NCI-H1436 treated with DMSO at 0.1 percent for 48 hours (cell line): ENCODE data around the gene TSHZ2.
"Not testable (repeated sequence)": the region's sequence is repeated elsewhere in the genome, so short reads cannot be mapped to it uniquely, and the experiment has no call there.

ENCODE experiments used
- DNase-seq: peaks from one replicate; lab custom pipeline; 2025; lab: John Stamatoyannopoulos, UW

Gene TSHZ2

DNA sequence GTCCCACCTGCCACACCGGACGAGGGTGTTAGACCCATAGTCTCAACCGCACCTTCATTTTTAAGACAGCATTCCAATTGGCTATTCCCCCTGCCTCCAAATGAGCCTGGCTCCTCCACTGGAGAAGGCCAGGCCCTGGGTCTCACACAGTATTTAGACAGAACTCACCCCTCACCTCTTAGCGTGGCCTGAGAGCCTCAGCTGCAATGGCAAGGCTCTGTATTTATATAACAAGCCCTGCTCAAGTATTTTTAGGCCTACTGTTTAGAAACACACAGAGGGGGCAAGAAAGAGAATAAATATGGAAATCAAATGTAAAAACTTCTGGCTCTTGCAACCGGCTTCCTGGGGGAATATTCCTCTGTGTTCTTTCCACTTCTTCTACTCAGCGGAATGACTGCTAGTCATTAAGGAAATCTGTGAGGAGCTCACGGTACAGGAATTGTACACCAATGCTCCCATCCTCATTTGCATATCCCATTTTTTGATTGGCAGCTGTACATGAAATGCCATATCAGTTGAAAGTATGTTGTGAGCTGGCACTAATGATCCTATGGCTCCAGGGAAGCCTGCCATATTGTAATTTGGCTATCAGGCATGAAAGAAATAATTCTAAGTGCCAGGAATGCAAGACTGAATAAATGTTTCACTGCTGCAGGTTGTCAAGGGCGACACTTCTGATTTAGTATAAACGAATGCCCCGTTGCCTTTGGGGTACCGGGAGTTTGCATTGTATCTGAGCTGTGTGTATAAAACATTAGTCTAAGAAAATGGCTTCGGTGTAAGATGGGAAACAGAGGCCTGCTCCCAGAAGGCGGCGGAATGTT, 414.0 kb downstream of the TSHZ2 start:
- DNase-seq: no peak

DNA sequence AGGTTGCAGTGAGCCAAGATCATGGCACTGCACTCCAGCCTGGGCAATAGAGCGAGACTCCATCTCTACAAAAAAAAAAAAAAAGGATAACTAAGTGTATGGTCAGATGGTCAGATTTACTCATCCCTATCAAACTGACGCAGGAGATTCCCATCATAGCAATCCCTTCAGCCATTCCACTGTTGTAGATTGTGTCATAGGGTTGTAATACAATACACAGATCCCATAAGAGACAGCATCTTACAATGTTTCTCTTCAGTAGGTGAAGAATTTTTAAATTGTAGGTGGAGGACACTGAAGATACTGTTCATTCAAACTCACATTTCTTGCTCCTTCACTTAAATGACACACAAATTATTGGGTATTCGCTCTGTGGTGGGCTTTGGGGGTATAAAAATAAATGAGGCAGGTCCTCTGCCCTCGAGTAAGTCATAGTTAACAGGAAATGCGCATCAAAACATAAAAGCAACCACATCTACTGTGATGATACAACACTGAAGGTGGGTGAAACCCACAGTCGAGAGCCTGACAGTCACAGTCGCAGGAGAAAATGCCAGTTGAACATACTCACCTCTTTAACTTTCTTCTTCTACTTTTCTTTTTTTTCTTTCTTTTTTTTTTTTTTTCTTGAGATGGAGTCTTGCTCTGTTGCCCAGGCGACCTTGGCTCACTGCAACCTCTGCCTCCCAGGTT, 416.0 kb downstream of the TSHZ2 start:
- DNase-seq: no peak

DNA sequence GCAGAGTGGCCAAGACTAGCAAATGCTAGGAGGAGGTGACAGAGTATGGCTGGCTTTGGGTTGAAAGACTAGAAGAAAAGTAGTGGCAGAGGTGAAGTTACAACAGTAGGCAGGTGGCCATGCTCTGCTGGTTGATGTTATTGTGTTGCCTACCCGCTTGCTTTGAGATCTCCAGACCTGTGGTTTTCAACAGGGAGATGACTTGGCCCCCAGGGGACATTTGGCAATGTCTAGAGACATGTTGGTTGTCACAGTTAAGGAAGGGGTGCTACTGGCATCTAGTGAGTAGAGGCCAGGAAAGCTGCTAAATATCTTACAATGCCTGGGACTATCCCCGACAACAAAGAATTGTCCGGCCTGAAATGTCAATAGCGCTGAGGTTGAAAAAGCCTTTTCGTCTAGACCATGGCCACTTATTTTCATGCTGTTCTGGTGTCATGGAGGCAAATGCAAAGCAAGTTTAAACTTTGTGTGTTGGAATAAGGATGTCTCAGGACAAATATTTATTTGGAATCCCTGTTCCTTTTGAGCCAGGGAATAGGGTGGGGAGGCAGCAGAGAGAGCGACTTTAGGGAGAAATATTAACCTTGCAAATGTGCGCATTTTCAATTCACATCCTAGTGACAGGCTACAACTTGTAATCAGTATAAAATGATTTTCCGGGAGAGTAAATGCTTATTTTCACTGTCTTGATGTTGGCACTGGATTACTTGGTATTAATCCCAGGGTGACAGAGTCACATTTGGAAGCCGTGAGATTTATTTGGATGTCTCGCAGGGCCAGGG, 417.6 kb downstream of the TSHZ2 start:
- no peak for DNase-seq

DNA sequence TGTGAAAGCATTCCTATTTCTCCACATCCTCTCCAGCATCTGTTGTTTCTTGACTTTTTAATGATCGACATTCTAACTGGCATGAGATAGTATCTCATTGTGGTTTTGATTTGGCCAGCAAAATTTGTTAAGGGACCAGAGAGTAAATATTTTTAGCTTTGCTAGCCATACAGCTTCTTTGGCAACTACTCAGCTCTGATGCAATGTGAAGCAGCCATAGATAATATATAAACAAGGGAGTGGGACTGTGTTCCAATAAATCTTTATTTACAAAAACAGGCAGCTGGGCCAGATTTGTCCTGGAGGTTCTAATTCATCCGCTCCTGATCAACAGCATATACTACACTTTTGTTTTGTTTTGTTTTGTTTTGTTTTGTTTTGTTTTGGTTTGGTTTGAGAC, 418.6 kb downstream of the TSHZ2 start:
- no peak for DNase-seq

DNA sequence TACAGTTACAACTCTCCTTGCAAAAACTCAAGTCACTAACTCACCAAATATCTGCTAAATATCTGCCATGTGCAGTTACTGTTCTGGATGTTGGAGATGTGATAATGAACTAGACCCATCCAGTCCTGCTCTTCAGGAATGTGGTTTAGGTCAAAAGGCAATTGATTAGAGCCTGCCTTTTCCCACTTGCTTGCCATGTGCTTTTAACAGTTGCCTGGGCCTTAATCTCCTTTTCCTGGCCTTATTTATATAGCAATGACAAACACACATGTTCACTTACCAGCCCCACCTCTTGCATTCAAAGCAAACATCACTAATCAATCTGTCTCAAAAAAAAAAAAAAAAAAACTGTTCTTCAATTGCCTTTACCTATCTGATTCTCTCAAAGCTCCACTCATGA, 422.3 kb downstream of the TSHZ2 start:
- no peak for DNase-seq

DNA sequence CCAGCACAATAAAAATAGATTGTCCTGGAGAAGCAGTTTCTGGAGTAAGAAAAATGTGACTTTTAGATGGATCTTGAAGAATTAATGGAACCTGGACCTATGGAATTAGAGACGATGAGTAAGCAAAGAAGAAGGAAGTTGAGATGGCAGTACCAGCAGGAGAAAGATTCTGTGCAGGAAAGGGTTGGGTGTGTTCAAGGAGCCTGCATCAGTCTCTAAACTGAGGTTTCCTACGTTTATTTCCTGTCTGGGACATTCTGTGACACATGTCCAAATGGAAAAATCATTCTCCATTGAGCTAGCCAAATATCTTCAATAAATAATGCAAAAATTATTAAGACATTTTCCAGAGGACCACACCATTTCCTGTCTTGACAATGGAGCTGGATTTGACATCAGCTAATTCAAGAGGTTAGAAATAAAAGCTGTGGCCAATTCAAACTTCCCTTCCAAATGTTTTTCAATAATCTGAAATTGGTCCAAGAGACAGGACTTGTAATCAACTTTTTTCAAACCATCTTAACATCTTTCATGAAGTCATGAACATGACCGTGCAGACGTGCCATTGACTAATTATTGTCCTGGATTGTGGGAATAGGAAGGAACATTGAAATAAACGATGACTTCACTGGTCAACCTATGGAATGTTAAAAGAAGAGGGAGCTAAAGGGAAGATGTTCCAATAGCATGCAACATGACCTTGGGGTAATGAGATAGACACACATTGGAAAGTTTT, 423.2 kb downstream of the TSHZ2 start:
- DNase-seq: no peak

DNA sequence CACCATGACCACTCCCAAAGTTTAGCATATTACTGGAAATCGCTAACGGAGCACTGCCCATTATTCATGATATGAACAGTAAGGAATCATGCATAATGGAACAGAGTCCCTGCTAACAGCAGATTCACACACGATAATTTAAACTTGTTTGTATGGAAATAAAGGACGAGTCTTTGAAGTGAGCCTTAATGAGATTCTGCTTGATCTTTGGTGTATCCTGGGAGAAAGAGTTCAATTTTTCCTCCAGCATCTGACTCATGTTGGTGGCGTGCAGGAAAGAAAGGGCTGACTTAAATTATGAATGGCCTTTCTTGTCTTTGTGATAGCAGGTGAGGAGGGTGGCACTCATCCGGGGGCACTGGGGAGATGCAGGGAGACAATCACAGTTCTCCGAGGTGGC, 426.9 kb downstream of the TSHZ2 start:
- DNase-seq: no peak

DNA sequence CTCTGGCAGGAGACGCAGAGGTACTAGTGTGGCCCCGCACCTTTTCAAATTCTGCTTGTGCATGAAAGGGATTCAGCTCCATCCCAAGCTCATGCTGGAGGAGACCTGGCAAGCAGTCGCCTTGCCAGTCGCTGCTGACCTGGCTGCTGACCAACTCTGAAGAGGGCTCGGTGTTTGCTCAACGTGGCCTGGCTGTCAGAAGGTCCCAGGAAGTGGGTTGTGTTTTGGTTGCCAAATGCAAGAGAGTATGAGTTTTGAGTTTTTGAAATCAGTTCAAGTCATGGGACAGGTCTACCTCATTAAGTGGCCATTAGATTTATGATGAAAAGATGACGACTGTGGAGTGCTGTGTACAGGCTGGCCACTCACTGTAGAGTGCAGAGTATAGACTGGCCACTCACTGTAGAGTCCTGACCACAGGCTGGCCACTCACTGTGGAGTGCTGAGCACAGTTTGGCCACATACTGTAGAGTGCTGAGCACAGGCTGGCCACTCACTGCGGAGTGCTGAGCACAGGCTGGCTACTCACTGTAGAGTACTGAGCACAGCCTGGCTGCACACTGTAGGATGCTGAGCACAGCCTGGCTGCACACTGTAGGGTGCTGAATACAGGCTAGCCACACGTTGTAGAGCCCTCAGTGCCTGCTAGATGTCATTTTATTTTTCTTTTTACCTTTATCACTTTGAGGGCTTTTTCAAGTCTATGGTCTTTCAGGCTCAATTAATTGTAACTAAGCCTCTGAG, 427.6 kb downstream of the TSHZ2 start:
- no peak for DNase-seq

DNA sequence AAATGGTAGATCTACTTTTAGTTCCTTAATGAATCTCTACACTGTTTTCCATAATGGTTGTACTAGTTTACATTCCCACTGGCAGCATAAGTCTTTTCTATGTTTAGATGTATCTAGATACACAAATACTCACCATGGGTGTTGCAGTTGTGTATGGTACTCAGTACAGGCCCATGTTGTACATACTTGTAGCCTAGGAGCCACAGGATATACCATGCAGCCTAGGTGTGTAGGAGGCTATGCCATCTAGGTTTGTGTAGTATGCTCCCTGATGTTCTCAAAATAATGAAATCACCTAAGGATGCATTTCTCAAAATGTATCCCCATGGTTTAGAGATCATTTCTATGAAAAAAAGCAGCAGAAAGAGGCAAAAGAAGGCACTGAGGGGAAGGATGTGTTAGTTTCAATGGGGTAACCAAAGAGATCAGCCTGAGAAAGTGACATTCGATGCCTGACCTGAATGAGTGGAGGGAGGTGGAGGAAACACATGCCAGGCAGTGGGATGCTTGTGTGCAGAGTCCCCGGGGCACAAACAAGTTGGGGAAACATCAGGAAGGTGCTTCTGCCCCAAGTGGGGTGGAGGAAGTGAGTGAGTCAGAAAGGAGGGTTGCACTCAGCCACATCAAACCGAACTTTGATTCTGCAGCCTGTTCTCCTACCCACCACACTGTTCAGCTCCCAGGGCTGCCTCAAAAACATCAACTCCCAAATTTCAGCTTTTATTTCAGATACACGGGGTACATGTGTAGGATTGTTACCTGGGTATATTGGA, 430.3 kb downstream of the TSHZ2 start:
- no peak for DNase-seq

DNA sequence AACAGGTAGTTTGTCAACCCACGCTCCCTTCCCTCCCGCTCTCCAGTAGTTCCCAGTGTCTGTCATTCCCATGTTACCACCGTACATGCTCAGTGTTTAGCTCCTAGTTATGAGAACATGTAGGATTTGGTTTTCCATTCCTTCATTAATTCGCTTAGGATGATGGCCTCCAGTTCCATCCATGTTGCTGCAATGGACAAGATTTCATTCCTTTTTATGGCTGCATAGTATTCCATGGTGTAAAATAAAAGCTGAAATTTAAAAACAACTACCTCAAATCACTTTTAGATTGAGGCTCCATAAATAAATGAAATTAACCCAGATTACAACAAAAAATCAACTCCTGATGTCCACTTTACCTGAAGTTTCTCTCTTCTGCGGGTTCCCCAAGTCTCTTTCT, 430.9 kb downstream of the TSHZ2 start:
- no peak for DNase-seq

DNA sequence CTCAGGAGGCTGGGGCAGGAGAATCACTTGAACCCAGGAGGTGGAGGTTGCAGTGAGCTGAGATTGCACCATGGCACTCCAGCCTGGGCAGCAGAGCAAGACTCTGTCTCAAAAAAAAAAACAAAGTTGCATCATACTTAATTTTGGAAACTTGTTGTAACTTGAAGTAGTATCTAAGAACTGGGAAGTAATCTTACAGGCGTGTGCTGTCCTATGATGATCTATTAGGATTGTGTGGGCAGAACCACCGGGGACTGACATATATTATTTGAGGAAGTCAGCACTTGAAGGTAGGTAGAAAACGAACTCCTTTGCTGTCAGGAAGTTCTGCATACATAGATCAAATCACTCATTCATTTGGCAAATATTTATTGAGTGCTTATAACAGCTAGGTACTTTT, 433.0 kb downstream of the TSHZ2 start:
- DNase-seq: no peak

DNA sequence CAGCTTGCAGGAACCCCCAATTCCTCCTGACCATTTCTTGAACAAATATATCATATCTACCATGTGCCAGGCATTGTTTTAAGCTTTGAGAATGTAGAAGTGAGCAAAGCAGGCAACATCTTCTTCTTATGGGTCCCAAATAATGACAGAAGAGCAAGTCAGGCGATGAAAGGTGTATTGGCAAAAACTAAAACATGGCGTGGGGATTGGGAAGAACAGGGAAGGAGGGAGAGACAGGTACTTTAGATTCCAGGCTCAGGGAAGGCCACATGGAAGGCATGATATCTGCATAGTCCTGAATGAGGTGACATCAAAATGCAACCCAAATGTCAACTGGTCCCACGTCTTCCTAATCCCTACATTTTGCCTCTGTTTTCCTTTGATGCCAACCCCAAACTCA, 434.4 kb downstream of the TSHZ2 start:
- no peak for DNase-seq

DNA sequence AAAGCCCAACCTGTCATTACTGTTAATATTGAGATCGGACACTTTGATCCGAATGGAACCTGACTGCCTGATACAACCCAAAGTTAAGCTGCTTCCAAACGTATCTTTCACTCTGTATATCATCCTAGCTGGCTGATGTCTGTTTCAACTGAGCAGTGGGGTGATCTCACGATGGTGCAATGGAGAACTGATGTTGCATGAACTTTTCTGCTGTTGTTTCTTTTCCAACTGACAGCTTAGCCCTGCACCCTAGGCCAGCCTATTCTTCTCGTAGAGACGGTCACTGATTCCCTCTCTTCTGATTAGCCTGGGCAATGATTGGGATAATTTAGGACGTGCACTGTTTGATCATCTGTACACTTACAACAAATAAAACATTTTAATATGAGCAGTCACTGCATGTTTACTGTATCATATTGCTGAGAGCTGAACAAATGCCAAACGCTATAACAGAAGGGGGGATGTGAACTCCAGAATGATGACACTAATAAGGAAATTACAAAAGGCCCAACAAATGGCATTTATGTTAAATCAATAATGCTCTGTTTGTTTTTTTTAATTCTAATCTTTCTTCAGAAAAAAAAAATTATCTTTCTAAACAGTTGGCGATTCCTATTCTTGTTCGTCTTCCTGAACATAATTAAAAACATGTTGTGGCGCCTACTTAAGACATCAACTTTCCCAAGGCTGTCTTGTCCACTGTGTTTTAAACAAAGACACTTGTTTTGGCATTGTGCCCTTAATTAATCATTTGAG, 436.7 kb downstream of the TSHZ2 start:
- no peak for DNase-seq

DNA sequence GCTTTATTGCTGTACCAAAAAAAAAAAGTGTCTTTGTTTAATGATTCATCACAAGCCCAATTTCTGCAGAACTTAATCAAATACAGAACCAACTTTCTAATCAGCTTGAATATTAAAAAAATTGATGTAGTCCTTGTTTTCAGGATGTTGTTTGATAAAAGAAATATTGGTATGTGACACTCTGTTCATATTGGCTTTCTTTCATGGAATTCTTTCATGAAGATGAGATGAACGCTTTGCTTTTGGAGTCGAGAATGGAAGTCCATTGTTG, 437.2 kb downstream of the TSHZ2 start:
- no peak for DNase-seq

DNA sequence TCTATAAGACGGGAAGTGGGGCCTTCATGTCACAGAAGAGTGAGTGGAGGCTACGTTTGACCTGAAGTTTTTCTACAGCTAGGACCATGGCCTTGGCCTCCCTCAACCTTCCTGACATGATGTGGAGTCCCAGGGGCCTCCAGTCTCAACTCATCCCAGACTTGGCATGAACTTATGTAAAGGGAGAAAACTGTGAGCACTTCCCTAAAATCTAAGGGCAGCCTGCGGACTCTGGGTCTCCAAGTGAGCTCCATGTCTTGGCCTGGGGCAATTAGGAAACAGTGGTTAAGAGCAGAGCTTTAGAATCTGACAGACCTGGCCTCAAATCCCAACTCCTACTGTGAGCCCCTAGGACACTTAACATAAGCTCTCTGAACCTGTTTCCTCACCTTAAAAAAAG, 439.0 kb downstream of the TSHZ2 start:
- DNase-seq: no peak

DNA sequence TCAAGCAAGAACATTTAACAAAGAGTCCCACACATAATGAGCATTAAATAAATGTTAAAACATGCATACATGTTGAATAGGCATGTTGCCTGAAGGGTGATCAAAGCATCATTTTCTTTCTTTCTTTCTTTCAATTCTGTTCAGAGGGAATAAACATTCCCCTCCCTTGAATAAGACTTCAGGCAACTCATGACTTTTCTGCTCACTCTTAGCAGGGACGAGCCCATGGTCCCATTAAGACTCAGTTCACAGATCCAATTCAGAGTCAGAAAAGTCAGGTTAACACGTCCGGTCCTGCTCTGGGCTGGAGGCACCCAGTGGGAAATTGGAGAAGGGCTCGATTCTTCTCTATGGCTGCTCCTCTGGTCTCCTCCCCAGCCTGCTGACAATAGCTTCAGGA, 439.7 kb downstream of the TSHZ2 start:
- DNase-seq: no peak

DNA sequence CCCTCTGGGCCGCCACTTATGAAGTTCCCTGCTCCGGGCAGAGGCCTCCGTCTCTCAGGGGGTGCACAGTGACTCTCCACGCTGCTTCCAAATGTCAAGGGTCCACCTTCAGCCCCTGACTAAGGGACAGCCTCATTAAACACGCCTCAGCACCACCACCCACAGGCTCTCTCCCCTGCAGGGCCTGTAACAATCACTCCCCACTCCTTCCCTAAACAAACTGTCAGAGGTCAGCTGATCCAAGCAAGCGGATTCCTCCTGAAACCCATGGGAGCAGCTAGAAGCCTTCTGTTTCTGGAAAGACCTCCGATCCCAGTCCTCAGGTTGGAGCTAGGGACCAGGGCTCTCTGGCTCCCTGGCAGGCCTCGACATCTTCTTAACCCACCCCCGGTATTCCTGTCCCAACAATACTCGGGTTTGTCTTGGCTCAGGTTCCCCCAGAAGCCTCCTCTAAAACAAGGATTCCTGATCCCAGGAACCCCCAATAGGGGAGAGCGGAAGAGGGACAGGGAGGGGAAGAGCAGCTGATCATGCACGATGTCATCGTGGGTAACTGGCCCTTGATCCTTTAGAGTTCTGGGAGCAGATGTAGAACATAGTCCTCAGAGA, 440.5 kb downstream of the TSHZ2 start:
- no peak for DNase-seq

DNA sequence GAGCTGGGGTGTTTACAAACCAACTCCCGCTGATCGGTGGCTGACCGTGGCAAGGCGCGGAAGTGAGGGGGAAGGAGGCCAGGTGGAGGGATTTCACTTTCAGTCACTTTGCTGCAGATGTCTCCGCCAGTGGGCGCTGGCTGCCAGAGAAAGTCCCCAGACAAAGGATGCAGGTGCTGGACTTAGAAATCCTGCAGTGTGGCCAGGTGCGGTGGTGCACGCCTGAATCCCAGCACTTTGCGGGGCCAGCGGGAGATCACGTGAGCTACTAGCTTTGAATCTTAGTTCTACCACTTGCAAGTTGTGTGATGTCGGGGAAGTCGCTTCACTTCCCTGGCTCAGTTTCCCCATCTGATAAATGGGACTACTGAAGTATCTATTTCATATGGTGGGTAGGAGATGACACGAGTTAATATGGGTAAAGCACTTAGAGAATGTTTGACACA, 441.1 kb downstream of the TSHZ2 start:
- DNase-seq: no peak

DNA sequence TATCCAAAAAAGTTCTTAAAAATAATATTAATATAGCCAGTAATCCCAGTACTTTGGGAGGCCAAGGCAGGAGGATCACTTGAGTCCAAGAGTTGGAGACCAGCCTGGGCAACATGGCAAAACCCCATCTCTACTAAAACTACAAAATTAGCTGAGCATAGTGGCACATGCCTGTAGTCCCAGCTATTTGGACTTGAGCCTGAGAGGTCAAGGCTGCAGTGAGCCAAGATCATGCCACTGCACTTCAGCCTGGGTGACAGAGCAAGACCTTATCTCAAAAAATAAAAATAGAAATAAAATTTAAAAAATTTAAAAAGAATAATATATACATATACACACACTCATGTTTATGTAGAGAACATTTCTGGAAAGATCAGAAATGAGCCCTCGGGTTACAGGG, 441.7 kb downstream of the TSHZ2 start:
- DNase-seq: not testable (repeated sequence)
